Stomach (tissue), 4 donors: ENCODE measurements around the gene LRRFIP1.

ENCODE experiments used
- POLR2A ChIP-seq, 4 donors: fragments of 450-650 bp; IDR thresholded peaks; one replicate each; pipeline ENCODE4 v1.6.1; 2016; ENCODE audit warnings: antibody characterized with exemption in 4 of 4, control low read depth in 2 of 4, mild to moderate bottlenecking in 1 of 4, moderate library complexity in 1 of 4
- POLR2AphosphoS5 ChIP-seq, 3 donors: sonication (generic); formaldehyde crosslinking; IDR thresholded peaks; one replicate each; pipeline ENCODE4 v1.6.1; 2016; ENCODE audit warnings: antibody characterized with exemption in 3 of 3
- TF ChIP-seq, protein P1 (sequence below), 7 experiments: fragments of 450-650 bp in 4 of 7; fragments of 200-600 bp in 3 of 7; sonication (generic) in 3 of 7; IDR thresholded peaks; one replicate each; pipeline ENCODE4 v1.5.1; 2016 to 2019; ENCODE audit warnings: antibody characterized with exemption in 7 of 7, control low read depth in 2 of 7, mild to moderate bottlenecking in 1 of 7

DNA sequence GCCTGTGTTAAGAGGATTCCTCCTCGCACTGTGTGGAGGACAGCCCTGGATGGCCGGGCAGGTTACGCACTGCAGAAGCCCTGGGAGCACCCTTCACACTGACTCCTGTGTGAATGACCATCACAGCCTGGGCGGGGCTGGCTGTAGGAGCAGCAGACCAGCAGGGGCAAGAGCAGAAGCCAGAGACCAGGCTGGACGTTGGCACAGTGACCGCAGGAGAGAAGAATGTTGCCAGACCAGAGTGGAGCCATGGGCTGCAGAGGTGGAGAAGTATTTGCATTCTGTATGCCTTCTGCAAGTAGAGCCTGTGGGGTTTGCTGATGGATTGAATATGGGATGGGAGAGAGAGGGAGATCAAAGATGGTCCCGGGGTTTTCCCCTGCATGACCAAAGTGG is 23.1 kb downstream of the LRRFIP1 start:
- TF ChIP-seq POLR2A (IDR thresholded peaks at IDR 0.05), result no peak
- TF ChIP-seq, protein P1, sequence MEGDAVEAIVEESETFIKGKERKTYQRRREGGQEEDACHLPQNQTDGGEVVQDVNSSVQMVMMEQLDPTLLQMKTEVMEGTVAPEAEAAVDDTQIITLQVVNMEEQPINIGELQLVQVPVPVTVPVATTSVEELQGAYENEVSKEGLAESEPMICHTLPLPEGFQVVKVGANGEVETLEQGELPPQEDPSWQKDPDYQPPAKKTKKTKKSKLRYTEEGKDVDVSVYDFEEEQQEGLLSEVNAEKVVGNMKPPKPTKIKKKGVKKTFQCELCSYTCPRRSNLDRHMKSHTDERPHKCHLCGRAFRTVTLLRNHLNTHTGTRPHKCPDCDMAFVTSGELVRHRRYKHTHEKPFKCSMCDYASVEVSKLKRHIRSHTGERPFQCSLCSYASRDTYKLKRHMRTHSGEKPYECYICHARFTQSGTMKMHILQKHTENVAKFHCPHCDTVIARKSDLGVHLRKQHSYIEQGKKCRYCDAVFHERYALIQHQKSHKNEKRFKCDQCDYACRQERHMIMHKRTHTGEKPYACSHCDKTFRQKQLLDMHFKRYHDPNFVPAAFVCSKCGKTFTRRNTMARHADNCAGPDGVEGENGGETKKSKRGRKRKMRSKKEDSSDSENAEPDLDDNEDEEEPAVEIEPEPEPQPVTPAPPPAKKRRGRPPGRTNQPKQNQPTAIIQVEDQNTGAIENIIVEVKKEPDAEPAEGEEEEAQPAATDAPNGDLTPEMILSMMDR (IDR thresholded peaks at IDR 0.05), result no peak
- no peak for TF ChIP-seq POLR2AphosphoS5 (IDR thresholded peaks at IDR 0.05)
